IPS DF 6.9 (cell line): ENCODE measurements around the gene AGGF1.
"Not testable (repeated sequence)": the region's sequence is repeated elsewhere in the genome, so short reads cannot be mapped to it uniquely, and the experiment has no call there.

Source experiments
- DNase-seq: peaks from one replicate; pipeline ENCODE4 v3.0.0-alpha.2; 2013; ENCODE audit warnings: low read depth, low spot score
- H3K27ac ChIP-seq: one replicate; pipeline ENCODE4 v1.5.1; 2013; ENCODE audit warnings: low read length, control low read depth
- H3K27me3 ChIP-seq: 2 replicates; pipeline ENCODE4 v1.6.1; 2013; ENCODE audit warnings: mild to moderate bottlenecking, low read length; ENCODE audit not compliant: control insufficient read depth, insufficient read depth
- H3K36me3 ChIP-seq: 2 replicates; pipeline ENCODE4 v1.6.1; 2013; ENCODE audit warnings: low read length; ENCODE audit not compliant: control insufficient read depth, insufficient read depth
- H3K4me1 ChIP-seq: 2 replicates; pipeline ENCODE4 v1.6.1; 2013; ENCODE audit warnings: low read length; ENCODE audit not compliant: control insufficient read depth, insufficient read depth
- H3K4me3 ChIP-seq: 2 replicates; pipeline ENCODE4 v1.5.1; 2013; ENCODE audit warnings: mild to moderate bottlenecking, low read length
- H3K9me3 ChIP-seq: 2 replicates; pipeline ENCODE4 v1.6.1; 2013; ENCODE audit warnings: low read length, inconsistent platforms; ENCODE audit not compliant: control insufficient read depth, insufficient read depth
- WGBS: extraction: QIAGEN DNeasy Blood & Tissue Kit; methylation state at CpG from one replicate; pipeline ENCODE4 v1.1.7; 2013; ENCODE audit warnings: mixed read lengths, missing lambda C conversion rate; ENCODE audit not compliant: insufficient read length, insufficient coverage; 5-methylcytosine and 5-hydroxymethylcytosine counted together

AGGF1 gene

DNA sequence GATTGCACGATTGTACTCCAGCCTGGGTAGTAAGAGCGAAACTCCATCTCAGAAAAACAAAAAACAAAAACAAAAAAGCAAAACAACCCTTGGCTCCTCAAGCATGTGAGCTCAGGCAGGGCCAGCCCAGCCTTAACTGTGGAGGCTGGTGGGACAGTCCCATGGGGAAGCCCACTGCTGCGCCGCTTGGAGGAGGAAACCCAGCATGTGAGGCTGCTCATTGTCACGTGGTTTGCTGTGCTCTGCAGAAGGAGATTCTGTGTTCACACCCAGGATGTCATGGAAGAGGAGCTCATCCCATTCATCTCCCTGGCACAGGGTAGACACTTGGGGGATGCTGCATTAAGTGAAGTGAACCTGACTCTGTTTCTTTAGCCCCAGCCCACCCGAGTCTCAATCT, 52.9 kb downstream of the AGGF1 start:
- Histone ChIP-seq H3K27me3 (no peaks in the 10 kb centered on the region), H3K4me3 (no peak overlapping the region), H3K4me1 (no peaks in the 10 kb centered on the region; the same call in 1 of the 2 replicates), H3K27ac (no peak overlapping the region), H3K9me3 (no peaks in the 10 kb centered on the region), H3K36me3 (no peaks in the 10 kb centered on the region)
- DNase-seq: no peak
- WGBS: no CpG with 5 or more reads among the region's 6 CpGs

DNA sequence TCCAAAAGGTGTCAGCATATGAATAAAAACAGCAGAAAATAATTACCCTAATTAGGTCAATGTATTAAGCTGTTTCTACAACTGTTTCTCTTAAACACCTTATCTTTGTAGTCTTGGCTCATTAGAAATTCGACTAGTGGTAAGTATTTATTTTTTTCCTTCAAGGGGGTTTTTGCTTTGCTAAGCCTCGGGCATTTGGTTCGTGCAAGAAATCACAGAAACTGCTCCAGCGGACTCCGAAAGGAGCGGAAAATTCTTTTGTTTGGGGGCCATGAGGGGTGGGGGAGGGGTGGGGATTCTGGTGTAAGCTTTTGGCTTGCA, 56.1 kb downstream of the AGGF1 start:
- H3K9me3 ChIP-seq: no peaks in the 10 kb centered on the region
- no peaks in the 10 kb centered on the region for H3K36me3 ChIP-seq
- H3K4me3 ChIP-seq: peak overlapping the region; percentile 62; the same call in 1 of the 2 replicates
- H3K27me3 ChIP-seq: no peaks in the 10 kb centered on the region
- H3K4me1 ChIP-seq: no peaks in the 10 kb centered on the region; the same call in 1 of the 2 replicates
- DNase-seq: no peak
- no peak overlapping the region for H3K27ac ChIP-seq
- no CpG with 5 or more reads among the region's 6 CpGs for WGBS

DNA sequence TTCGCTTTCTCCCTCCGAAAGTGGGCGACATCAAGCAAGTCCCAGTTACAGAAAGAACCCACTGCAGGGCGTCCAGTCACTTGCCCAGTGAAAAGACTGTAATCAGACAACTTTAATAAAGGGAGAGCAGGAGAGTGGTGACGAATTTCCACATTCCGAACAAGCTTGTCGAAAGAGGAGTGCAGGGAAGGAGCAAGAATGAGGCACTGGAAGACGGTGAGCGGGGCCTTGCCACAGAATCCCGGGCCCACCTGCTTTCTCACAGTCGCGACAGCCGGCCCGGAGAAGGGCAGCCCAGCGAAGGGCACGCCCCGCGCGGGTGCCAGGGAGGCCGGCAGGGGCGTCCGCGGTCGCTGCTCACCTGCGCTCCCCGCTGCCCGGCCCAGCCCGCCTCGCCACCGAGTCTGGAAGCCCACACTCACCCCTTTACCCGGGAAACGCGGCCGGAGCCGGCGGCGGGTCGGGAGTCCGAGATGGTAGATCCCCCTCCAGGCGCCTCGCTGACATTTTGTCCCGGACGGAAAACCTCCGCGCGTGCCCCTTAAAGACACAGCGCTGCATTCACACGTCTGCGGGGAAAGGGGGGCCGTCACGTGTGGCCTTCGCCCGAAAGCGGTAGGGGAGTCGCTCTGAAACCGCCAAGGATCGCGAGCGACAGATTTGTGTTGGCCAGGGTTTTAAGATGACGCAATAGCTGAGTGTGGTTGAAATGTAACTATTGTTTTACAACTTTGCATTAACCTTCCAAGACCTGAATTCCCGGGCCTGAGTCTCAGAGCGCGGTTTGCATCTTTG, 56.7 kb downstream of the AGGF1 start, which contains the start of gene ZBED3:
TSS of gene ZBED3 (minus strand) at position 597 of the 795 bp plus-strand sequence. CDS start 9,407 bp downstream, outside the sequence.
- DNase-seq: no peak

DNA sequence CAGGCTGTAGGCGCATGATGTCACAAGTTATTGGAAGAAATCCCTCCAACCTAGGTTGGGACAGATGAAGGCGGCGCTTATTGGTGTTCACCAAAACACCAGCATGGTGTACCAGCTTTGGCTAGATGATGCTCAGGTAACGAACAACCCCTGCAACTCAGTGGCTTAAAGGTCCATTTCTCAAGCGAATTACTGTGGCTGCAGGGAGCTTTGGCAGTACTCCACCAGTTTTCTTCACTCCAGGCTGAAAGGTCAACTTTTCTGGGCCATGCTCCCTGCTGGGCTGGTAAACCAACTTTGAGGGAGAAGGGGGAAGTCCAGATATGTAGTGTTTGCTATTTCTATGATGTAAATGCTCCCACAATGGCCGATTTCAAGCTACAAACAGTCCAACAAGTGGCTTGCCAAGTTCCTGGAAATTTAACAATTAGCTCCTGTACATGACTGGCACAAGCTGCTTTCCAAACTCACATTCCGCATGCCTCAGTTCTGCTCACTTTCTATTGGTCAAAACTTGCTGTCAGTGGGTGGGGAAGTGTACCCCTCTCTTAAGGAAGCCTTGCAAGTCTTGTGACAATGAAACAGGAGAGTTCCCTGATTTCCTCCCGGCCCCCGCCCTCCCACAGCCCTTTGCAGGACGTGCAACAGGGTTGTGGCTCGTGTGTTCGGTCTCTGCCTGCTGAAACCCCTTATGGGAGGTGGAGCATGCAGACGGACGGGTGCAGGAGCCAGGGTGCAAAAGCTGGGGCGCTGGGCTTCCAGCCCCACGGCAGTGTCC, 57.5 kb downstream of the AGGF1 start:
- Histone ChIP-seq H3K4me1 (no peaks in the 10 kb centered on the region; the same call in 1 of the 2 replicates), H3K9me3 (no peaks in the 10 kb centered on the region), H3K27me3 (no peaks in the 10 kb centered on the region), H3K27ac (no peak overlapping the region), H3K36me3 (no peaks in the 10 kb centered on the region), H3K4me3 (peak overlapping the region; percentile 62; the same call in 1 of the 2 replicates)
- no peak for DNase-seq
- WGBS: no CpG with 5 or more reads among the region's 16 CpGs

More for the DNA sequence above, 56.7 kb downstream of the AGGF1 start, which contains the start of gene ZBED3:
- Histone ChIP-seq H3K36me3 (no peaks in the 10 kb centered on the region), H3K4me1 (no peaks in the 10 kb centered on the region; the same call in 1 of the 2 replicates), H3K9me3 (no peaks in the 10 kb centered on the region), H3K27me3 (no peaks in the 10 kb centered on the region), H3K4me3 (peak within 1 kb of the TSS; percentile 62; the same call in 1 of the 2 replicates), H3K27ac (no peak within 1 kb of the TSS)
- WGBS: no CpG with 5 or more reads among the region's 63 CpGs

DNA sequence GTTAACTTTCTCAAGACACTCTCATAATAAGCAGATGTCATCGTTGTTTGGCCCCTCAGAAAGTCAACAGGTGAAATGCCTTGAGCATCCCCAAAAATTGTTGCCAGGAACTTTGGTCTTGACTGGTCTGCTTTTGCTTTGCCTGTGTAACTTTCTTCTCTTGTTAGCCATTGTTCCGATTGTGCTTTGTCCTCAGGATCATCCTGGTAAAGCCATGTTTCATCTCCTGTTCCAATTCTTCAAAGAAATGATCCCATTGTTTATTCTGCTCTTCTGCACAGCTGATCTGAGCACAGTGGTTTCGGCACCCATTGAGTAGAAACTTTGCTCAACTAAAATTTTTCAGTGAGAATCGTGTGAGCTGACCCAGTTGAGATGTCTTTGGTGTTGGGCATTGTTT, 65.0 kb downstream of the AGGF1 start:
- no peak for DNase-seq
- Histone ChIP-seq H3K27me3 (no peaks in the 10 kb centered on the region), H3K4me1 (no peaks in the 10 kb centered on the region), H3K36me3 (no peaks in the 10 kb centered on the region), H3K4me3 (no peak overlapping the region), H3K27ac (no peak overlapping the region), H3K9me3 (no peaks in the 10 kb centered on the region)
- no CpG with 5 or more reads among the region's 4 CpGs for whole genome bisulfite sequencing

DNA sequence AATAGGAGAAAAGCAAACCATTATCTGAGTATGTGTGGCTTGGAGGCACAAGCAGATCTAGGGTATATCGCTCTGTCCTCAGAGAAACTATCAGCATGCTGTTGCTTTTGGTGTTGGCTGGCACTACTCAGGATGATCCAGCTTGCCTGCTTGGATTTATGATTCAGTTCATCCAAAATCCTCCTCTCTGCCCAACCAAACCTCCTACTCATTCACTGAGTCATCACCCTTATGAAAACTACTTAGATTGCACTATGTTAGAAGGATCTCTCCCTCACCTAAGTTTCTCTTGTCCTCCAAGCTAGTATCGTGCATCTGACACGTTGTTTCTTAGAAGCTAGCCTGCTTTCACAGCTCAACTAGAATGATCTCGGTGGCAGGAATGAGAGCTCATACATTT, 71.1 kb downstream of the AGGF1 start:
- DNase-seq: no peak
- no peaks in the 10 kb centered on the region for H3K9me3 ChIP-seq
- WGBS: no CpG with 5 or more reads among the region's 4 CpGs
- H3K27ac ChIP-seq: no peak overlapping the region
- H3K36me3 ChIP-seq: no peaks in the 10 kb centered on the region
- H3K27me3 ChIP-seq: no peaks in the 10 kb centered on the region
- no peaks in the 10 kb centered on the region for H3K4me1 ChIP-seq
- H3K4me3 ChIP-seq: no peak overlapping the region

DNA sequence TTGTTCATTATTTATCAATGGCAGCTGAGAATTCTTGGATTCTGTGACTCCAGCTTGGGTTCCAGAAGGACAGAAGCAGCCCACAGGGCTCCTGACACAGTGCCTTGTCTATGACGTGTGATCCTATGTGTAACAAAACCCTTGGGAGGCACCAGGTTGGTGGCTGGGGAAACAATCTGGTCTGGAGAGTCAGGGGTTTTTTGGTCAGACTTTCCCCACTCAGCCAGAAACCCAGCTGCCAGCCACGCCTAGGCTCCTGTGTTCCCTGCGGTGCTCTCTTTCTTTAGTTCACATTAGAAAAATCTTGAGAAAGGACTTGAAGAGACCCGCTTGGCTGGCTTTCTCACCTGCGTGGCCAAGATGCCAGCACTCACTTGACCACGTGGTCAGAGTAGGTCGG, 72.3 kb downstream of the AGGF1 start:
- WGBS: no CpG with 5 or more reads among the region's 7 CpGs

DNA sequence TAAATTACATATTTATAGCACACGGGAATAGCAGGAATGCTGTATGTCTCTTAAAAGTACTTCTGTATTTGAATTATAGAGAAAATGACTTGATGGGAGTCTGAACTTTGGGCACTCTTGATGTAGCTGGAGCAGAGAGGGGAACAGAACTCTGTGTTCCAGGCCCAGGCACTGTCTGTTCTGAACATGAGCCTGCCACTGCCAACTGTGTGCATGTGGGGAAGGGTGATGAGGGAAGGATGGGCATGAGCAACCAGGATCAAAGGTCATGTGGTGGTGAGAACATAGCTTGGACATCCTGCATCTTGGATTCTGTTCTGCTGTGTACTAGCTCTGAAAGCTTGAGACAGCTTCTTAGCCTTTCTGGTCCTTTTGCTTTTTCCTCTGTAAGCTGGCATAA, 73.3 kb downstream of the AGGF1 start:
- Histone ChIP-seq H3K27ac (no peak overlapping the region), H3K9me3 (no peaks in the 10 kb centered on the region), H3K27me3 (no peaks in the 10 kb centered on the region), H3K4me3 (no peak overlapping the region), H3K36me3 (no peaks in the 10 kb centered on the region), H3K4me1 (no peaks in the 10 kb centered on the region)
- no CpG with 5 or more reads among the region's 1 CpG for WGBS
- no peak for DNase-seq

More for the DNA sequence above, 72.3 kb downstream of the AGGF1 start:
- Histone ChIP-seq H3K27ac (no peak overlapping the region), H3K4me1 (no peaks in the 10 kb centered on the region), H3K27me3 (no peaks in the 10 kb centered on the region), H3K36me3 (no peaks in the 10 kb centered on the region), H3K9me3 (no peaks in the 10 kb centered on the region), H3K4me3 (no peak overlapping the region)
- DNase-seq: no peak

DNA sequence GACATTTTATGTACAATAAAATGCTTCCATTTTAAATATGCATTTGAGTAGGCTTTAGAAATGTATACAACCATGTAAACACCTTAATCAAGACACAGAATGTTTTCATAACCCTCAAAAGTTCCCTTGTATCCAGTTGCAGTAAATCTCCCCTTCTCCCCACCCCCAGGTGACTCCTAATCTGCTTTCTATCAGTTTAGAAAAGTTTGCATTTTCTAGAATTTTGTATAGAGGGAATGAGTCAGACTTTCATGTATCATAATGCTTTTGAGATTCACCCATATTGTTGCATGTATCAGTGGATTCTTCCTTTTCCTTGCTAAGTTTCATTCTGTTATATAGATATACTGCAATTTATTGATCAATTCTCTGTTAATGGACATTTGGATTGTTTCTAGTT, 74.6 kb downstream of the AGGF1 start:
- no peak overlapping the region for H3K4me3 ChIP-seq
- DNase-seq: no peak
- no peaks in the 10 kb centered on the region for H3K36me3 ChIP-seq
- H3K9me3 ChIP-seq: no peaks in the 10 kb centered on the region
- H3K4me1 ChIP-seq: no peaks in the 10 kb centered on the region
- H3K27ac ChIP-seq: no peak overlapping the region
- H3K27me3 ChIP-seq: no peaks in the 10 kb centered on the region

DNA sequence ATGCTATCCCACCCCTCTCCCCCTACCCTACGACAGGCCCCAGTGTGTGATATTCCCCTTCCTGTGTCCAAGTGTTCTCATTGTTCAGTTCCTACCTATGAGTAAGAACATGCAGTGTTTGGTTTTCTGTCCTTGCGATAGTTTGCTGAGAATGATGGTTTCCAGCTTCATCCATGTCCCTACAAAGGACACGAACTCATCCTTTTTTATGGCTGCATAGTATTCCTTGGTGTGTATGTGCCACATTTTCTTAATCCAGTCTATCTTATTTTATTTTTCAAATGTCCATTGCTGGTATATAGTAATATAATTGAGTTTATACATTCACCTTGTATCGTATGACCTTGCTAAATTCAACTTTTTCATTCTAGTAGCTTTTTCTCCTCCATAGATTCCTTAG, 76.8 kb downstream of the AGGF1 start:
- DNase-seq, H3K4me3 ChIP-seq, H3K4me1 ChIP-seq, H3K27me3 ChIP-seq, H3K27ac ChIP-seq, H3K9me3 ChIP-seq, H3K36me3 ChIP-seq: not testable (repeated sequence)
- WGBS: no CpG with 5 or more reads among the region's 4 CpGs
